HG03095 (cell line): ENCODE measurements around the gene ARHGEF40.

ENCODE experiments used
- ATAC-seq: cut with Tn5 transposase; IDR thresholded peaks from one replicate; pipeline ENCODE4 v1.9.1; 2021; ENCODE audit warnings: moderate library complexity; ENCODE audit not compliant: unreplicated experiment

Gene ARHGEF40

GRCh38 chr14:21058903-21059302 is 11.2 kb upstream of the ARHGEF40 start:
- ATAC-seq = no peak

GRCh38 chr14:21059842-21060613 is 10.1 kb upstream of the ARHGEF40 start:
- no peak for ATAC-seq

- ATAC-seq = no peak
Observed at GRCh38 chr14:21060614-21061346, 9.3 kb upstream of the ARHGEF40 start.

GRCh38 chr14:21061347-21061668 is 8.8 kb upstream of the ARHGEF40 start:
- no peak for ATAC-seq

GRCh38 chr14:21063479-21063878 is 6.6 kb upstream of the ARHGEF40 start:
- no peak for ATAC-seq

GRCh38 chr14:21066882-21067502 is 3.1 kb upstream of the ARHGEF40 start:
- ATAC-seq = no peak

- no peak for ATAC-seq
Observed at GRCh38 chr14:21068521-21069387, 1.4 kb upstream of the ARHGEF40 start.

- no peak for ATAC-seq
Observed at GRCh38 chr14:21069388-21070082, 569 bp upstream of the ARHGEF40 start.

GRCh38 chr14:21070610-21071224 is 613 bp downstream of the ARHGEF40 start:
- ATAC-seq = peak; percentile 6

GRCh38 chr14:21071225-21072030 is 1.3 kb downstream of the ARHGEF40 start:
- peak; percentile 66 for ATAC-seq

- no peak for ATAC-seq
Observed at GRCh38 chr14:21072031-21072473, 1.9 kb downstream of the ARHGEF40 start.

GRCh38 chr14:21072781-21073339 is 2.8 kb downstream of the ARHGEF40 start:
- no peak for ATAC-seq

GRCh38 chr14:21073921-21074320 is 3.8 kb downstream of the ARHGEF40 start:
- no peak for ATAC-seq

- ATAC-seq = no peak
Observed at GRCh38 chr14:21074398-21075272, 4.5 kb downstream of the ARHGEF40 start.

GRCh38 chr14:21075719-21076437 is 5.8 kb downstream of the ARHGEF40 start:
- no peak for ATAC-seq

GRCh38 chr14:21077672-21078071 is 7.6 kb downstream of the ARHGEF40 start:
- ATAC-seq = no peak

GRCh38 chr14:21078287-21078686 is 8.2 kb downstream of the ARHGEF40 start:
- no peak for ATAC-seq
